H1 (cell line): Measurements from ENCODE around the gene PHEX. TPM values are rescaled to one million over a fixed set of nuclear protein-coding genes. Genes with fewer than 3 reads are reported as not detected.

Experiments used
- CHD1 ChIP-seq: IDR thresholded peaks from 2 replicates; pipeline ENCODE4 v1.6.1; 2012; ENCODE audit warnings: low read depth, low read length, improper control_type of control experiment
- FOSL1 ChIP-seq: IDR thresholded peaks from 2 replicates; pipeline ENCODE4 v1.6.1; 2011; ENCODE audit warnings: mild to moderate bottlenecking, low read depth, low read length, moderate library complexity; ENCODE audit not compliant: insufficient read depth
- POLR2A ChIP-seq, 2 experiments: IDR thresholded peaks; 1 replicate in 1 of 2; 2 replicates in 1 of 2; pipeline ENCODE4 v1.6.1; 2011; ENCODE audit warnings: low read depth in 2 of 2, low read length in 2 of 2, mild to moderate bottlenecking in 2 of 2; ENCODE audit errors: control extremely low read depth in 1 of 2
- POU5F1 ChIP-seq: IDR thresholded peaks from 2 replicates; pipeline ENCODE4 v1.6.1; 2011; ENCODE audit warnings: low read depth, mild to moderate bottlenecking, low read length, moderate library complexity
- SUZ12 ChIP-seq: fragments of 200-600 bp; sonication (generic); IDR thresholded peaks from 2 replicates; pipeline ENCODE4 v1.6.1; 2012; ENCODE audit warnings: mild to moderate bottlenecking, inconsistent platforms, low read length, moderate library complexity, mixed read lengths
- polyA plus RNA-seq, 7 experiments: library from polyadenylated mRNA; depleted of rRNA in 3 of 7; stranded (reverse) in 5 of 7; unstranded in 2 of 7; fragments of >200 nt in 5 of 7; fragments of 200-250 nt in 2 of 7; gene quantifications; 1 replicate in 5 of 7; 2 replicates in 1 of 7; 4 replicates in 1 of 7; pipeline versions ENCODE4 v1.2.1 to v1.2.3, GENCODE V29; 2011 to 2013; ENCODE audit warnings: missing spikeins in 2 of 7, mixed read lengths in 2 of 7
- total RNA-seq: library from RNA; stranded (reverse); fragmentation: NEBNext Ultra II Directional; extraction: Animal tissue kit (Norgen Biotek cat#: 25700); gene quantifications from 2 replicates; pipeline ENCODE4 v1.2.1, GENCODE V29; 2021

The PHEX gene
- total and polyA plus RNA-seq, 2 of the 8 experiments (the other 6 are each of a cell fraction or from before 2014, with no cell fraction given), result 0.03 to 0.11 TPM

- no peak for TF ChIP-seq SUZ12
- no peak for TF ChIP-seq FOSL1
- no peak for TF ChIP-seq CHD1
- no peak for TF ChIP-seq POLR2A (IDR thresholded peaks at IDR 0.05; ENCODE audit: control extremely low read depth in 1 of 2, low read depth in 2 of 2, low read length in 2 of 2)
- no peak for TF ChIP-seq POU5F1
Observed at GRCh38 chrX:22078117-22078516, 46.0 kb downstream of the PHEX start (continued).
